HPDE6-E6E7 (cell line): ENCODE measurements around the gene ZDHHC12.

ENCODE experiments used
- DNase-seq: peaks from one replicate; pipeline ENCODE4 v3.0.0; 2011; ENCODE audit warnings: missing footprints; ENCODE audit errors: extremely low spot score

The ZDHHC12 gene

GRCh38 chr9:128687453-128687852 lies 36.5 kb downstream of the ZDHHC12 start:
- no peak for DNase-seq

DNA sequence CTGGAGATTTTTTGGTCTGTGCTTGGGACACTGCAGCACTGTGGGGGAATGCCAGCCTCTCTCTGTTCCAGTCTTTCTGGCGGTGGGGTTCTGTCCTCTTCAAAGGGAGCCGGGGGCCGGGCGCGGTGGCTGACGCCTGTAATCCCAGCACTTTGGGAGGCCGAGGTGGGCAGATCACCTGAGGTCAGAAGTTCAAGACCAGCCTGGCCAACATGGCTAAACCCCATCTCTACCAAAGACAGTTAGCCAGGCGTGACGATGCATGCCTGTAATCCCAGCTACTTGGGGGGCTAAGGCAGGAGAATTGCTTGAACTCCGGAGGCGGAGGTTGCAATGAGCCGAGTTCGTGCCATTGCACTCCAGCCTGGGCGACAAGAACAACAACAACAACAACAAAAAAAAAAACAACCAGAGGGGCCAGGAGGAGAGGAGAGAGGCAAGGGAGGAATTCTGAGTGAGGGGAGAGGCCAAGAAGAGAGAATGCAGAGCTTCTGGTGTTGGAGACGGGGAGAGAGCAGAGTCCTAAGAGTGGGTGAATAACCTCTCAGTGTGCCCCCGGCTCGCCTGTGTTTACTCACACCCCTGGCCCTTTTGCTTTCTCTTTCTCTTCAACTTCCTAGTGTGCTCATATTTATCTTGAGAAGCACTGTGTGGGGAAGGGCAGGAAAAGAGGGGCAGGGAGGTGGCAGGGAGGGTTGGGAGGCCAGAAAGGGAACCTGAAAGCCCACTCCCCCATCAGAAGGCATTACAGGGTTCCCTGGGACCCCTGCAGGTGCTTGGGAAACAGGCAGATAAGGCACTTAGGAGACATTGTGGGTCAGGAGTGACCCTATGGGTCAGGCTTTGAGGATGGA lies 38.1 kb downstream of the ZDHHC12 start:
- no peak for DNase-seq

- DNase-seq = peak; percentile 89
Measured at GRCh38 chr9:128684325-128685199, 39.4 kb downstream of the ZDHHC12 start.

- no peak for DNase-seq
Measured at GRCh38 chr9:128684065-128684324, 39.9 kb downstream of the ZDHHC12 start.

GRCh38 chr9:128683340-128684064 lies 40.4 kb downstream of the ZDHHC12 start:
- no peak for DNase-seq

- DNase-seq = no peak
Measured at GRCh38 chr9:128677794-128678193, 46.1 kb downstream of the ZDHHC12 start.

- DNase-seq = no peak
Measured at GRCh38 chr9:128675382-128675781, 48.5 kb downstream of the ZDHHC12 start.
